ENCODE results near the gene F13B. TPM values are rescaled to one million over a fixed set of nuclear protein-coding genes. Genes with fewer than 3 reads are reported as not detected.

The F13B gene
- total and polyA plus RNA-seq, 5 donors from 2014 or later, result not detected

DNA sequence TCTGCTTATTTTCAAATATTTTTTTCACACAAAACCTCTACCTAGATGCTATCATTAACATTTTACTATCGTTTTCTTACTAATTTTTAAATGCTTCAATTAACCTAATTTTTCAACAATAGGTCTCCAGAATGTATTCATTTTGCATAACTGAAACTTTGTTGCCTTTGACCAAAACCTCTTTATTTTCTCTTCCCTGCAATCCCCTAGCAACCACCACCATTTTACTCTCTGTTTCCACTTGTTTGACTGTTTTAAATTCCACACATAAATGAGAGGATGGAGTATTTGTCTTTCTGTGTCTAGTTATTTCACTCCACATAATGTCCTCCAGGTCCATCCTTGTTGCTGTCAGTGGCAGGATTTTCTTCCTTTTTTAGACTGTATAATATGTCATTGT lies 9.5 kb upstream of the F13B start:
- Histone ChIP-seq H3K27ac (ENCODE audit: insufficient read depth, low read length, poor library complexity, severe bottlenecking) (no peak overlapping the region), H3K4me1 (ENCODE audit: control insufficient read depth, insufficient read depth, low read length, poor library complexity, severe bottlenecking) (no peaks in the 10 kb centered on the region), H3K9me3 (ENCODE audit: control insufficient read depth in 2 of 2, low read length in 2 of 2) (peaks cover 0 to 10% of the 10 kb centered on the region in 2 experiments), H3K36me3 (ENCODE audit: control insufficient read depth, insufficient read depth, low read length) (no peaks in the 10 kb centered on the region), H3K27me3 (ENCODE audit: control insufficient read depth, insufficient read depth, low read length) (peaks cover 1% of the 10 kb centered on the region), H3K4me3 (ENCODE audit: low read depth, low read length) (no peak overlapping the region)
- Mint-ChIP-seq H3K27ac (no peak overlapping the region), H3K9me3 (peaks cover 1 to 12% (median 8%) of the 10 kb centered on the region in 7 donors), H3K4me1 (peaks cover 0 to 6% (median 3%) of the 10 kb centered on the region in 4 donors), H3K27me3 (no peaks in the 10 kb centered on the region), H3K4me3 (no peak overlapping the region), H3K36me3 (peaks cover 6% of the 10 kb centered on the region)
- ATAC-seq (ENCODE audit: low read depth in 2 of 2), result no peak
- no peak for DNase-seq

DNA sequence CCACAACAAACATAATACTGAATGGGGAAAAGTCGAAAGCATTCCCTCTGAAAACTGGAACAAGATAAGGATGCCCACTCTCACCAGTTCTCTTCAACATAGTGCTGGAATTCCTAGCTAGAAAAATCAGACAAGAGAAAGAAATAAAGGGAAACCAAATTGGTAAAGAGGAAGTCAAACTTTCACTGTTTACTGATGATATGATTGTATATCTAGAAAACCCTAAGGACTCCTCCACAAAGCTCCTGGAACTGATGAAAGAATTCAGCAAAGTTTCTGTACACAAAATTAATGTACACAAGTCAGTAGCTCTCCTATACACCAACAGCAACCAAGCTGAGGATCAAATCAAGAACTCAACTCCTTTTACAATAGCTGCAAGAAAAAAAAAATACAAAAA lies 6.9 kb upstream of the F13B start:
- Histone ChIP-seq H3K4me3 (ENCODE audit: low read depth, low read length) (no peak overlapping the region), H3K27me3 (ENCODE audit: control insufficient read depth, insufficient read depth, low read length) (peaks cover 1% of the 10 kb centered on the region), H3K4me1 (ENCODE audit: control insufficient read depth, insufficient read depth, low read length, poor library complexity, severe bottlenecking) (no peaks in the 10 kb centered on the region), H3K36me3 (ENCODE audit: control insufficient read depth, insufficient read depth, low read length) (no peaks in the 10 kb centered on the region), H3K9me3 (ENCODE audit: control insufficient read depth in 2 of 2, low read length in 2 of 2) (no peaks in the 10 kb centered on the region), H3K27ac (ENCODE audit: insufficient read depth, low read length, poor library complexity, severe bottlenecking) (no peak overlapping the region)
- peaks cover 0 to 15% (median 2%) of the 10 kb centered on the region in 7 donors for H3K9me3 Mint-ChIP-seq
- ATAC-seq (ENCODE audit: low read depth in 2 of 2), result no peak
- H3K4me3 Mint-ChIP-seq, result no peak overlapping the region
- H3K27ac Mint-ChIP-seq, result no peak overlapping the region
- H3K27me3 Mint-ChIP-seq, result no peaks in the 10 kb centered on the region
- H3K36me3 Mint-ChIP-seq, result no peaks in the 10 kb centered on the region
- DNase-seq, result no peak
- peaks cover 0 to 6% (median 3%) of the 10 kb centered on the region in 4 donors for H3K4me1 Mint-ChIP-seq

DNA sequence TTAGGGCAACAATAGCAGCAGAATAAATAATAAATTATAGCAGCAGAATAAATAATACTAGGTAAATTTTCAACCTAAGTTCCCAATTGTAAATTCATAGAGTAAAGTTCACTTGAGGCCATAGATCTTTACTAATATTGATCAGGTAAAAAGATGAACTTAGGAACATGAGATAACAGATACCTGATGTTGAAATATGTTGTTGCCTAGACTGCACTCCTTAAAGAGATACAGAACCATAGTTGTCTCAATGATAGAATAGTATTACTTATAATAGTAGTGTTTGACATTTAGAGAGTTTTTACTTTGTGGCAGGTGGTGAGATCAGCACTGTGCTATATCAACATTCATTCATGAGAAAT lies 378 bp upstream of the F13B start:
- no peaks in the 10 kb centered on the region for H3K36me3 ChIP-seq (ENCODE audit: control insufficient read depth, insufficient read depth, low read length)
- no peak overlapping the region for H3K4me3 Mint-ChIP-seq
- H3K27me3 ChIP-seq (ENCODE audit: control insufficient read depth, insufficient read depth, low read length), result peaks cover 4% of the 10 kb centered on the region
- no peak overlapping the region for H3K4me3 ChIP-seq (ENCODE audit: low read depth, low read length)
- H3K27me3 Mint-ChIP-seq, result peaks cover 5% of the 10 kb centered on the region
- H3K4me1 ChIP-seq (ENCODE audit: control insufficient read depth, insufficient read depth, low read length, poor library complexity, severe bottlenecking), result no peaks in the 10 kb centered on the region
- peaks cover 0 to 10% (median 2%) of the 10 kb centered on the region in 7 donors for H3K9me3 Mint-ChIP-seq
- DNase-seq (no peak), ATAC-seq (ENCODE audit: low read depth in 2 of 2) (no peak)
- no peak overlapping the region for H3K27ac Mint-ChIP-seq
- H3K27ac ChIP-seq (ENCODE audit: insufficient read depth, low read length, poor library complexity, severe bottlenecking), result no peak overlapping the region
- no peaks in the 10 kb centered on the region for H3K4me1 Mint-ChIP-seq
- H3K9me3 ChIP-seq (ENCODE audit: control insufficient read depth in 2 of 2, low read length in 2 of 2), result no peaks in the 10 kb centered on the region
- H3K36me3 Mint-ChIP-seq, result no peaks in the 10 kb centered on the region

DNA sequence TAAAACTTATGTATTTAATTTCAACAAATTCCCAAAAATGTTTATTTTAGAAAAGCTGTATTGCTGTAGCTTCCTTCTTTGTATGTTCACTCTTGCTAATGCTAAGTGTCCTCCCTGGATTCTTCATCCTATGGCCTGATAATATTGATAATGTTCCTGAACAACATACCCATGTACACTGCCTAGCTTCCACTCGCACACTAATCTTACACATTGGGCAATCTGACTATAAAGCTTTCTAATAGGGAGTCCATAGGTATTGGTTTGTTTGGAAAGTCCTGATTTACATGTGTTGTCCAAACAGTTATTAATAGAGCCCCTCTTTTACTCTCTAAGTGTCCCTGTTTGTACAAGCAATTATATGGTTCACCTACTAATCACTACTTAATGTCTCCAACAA lies 783 bp downstream of the F13B start:
- H3K27ac Mint-ChIP-seq, result no peak overlapping the region
- Histone ChIP-seq H3K27me3 (ENCODE audit: control insufficient read depth, insufficient read depth, low read length) (peaks cover 4% of the 10 kb centered on the region), H3K27ac (ENCODE audit: insufficient read depth, low read length, poor library complexity, severe bottlenecking) (no peak overlapping the region), H3K4me3 (ENCODE audit: low read depth, low read length) (no peak overlapping the region), H3K4me1 (ENCODE audit: control insufficient read depth, insufficient read depth, low read length, poor library complexity, severe bottlenecking) (no peaks in the 10 kb centered on the region), H3K9me3 (ENCODE audit: control insufficient read depth in 2 of 2, low read length in 2 of 2) (no peaks in the 10 kb centered on the region), H3K36me3 (ENCODE audit: control insufficient read depth, insufficient read depth, low read length) (no peaks in the 10 kb centered on the region)
- H3K4me3 Mint-ChIP-seq, result no peak overlapping the region
- peaks cover 0 to 9% (median 1%) of the 10 kb centered on the region in 7 donors for H3K9me3 Mint-ChIP-seq
- no peaks in the 10 kb centered on the region for H3K36me3 Mint-ChIP-seq
- no peak for ATAC-seq (ENCODE audit: low read depth in 2 of 2)
- H3K4me1 Mint-ChIP-seq, result no peaks in the 10 kb centered on the region
- H3K27me3 Mint-ChIP-seq, result peaks cover 10% of the 10 kb centered on the region
- DNase-seq, result no peak

DNA sequence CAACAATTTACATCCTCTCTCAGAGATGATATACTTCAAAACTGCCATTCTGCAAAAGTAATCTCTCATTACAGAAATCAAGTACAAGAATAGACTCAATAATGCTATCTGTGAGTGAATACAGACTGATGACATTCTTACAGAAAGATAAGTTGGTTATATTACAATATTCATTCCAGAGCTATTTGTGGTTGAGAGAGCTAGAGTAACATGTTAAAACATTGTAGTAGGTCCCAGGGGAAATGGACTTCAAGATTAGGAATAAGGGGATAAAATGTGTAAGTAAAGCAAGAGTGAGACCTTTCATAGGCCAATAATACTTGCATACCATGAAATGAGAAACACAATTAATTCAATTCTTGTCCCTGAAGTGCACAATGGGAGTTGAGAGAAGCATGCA lies 1.5 kb downstream of the F13B start:
- Histone ChIP-seq H3K27ac (ENCODE audit: insufficient read depth, low read length, poor library complexity, severe bottlenecking) (no peak overlapping the region), H3K4me3 (ENCODE audit: low read depth, low read length) (no peak overlapping the region), H3K36me3 (ENCODE audit: control insufficient read depth, insufficient read depth, low read length) (no peaks in the 10 kb centered on the region), H3K4me1 (ENCODE audit: control insufficient read depth, insufficient read depth, low read length, poor library complexity, severe bottlenecking) (no peaks in the 10 kb centered on the region), H3K27me3 (ENCODE audit: control insufficient read depth, insufficient read depth, low read length) (peaks cover 4% of the 10 kb centered on the region), H3K9me3 (ENCODE audit: control insufficient read depth in 2 of 2, low read length in 2 of 2) (no peaks in the 10 kb centered on the region)
- no peak for ATAC-seq (ENCODE audit: low read depth in 2 of 2)
- H3K36me3 Mint-ChIP-seq, result no peaks in the 10 kb centered on the region
- no peak for DNase-seq
- H3K4me3 Mint-ChIP-seq, result no peak overlapping the region
- H3K27me3 Mint-ChIP-seq, result peaks cover 10% of the 10 kb centered on the region
- no peak overlapping the region for H3K27ac Mint-ChIP-seq
- no peaks in the 10 kb centered on the region for H3K4me1 Mint-ChIP-seq
- peaks cover 0 to 9% (median 1%) of the 10 kb centered on the region in 7 donors for H3K9me3 Mint-ChIP-seq

DNA sequence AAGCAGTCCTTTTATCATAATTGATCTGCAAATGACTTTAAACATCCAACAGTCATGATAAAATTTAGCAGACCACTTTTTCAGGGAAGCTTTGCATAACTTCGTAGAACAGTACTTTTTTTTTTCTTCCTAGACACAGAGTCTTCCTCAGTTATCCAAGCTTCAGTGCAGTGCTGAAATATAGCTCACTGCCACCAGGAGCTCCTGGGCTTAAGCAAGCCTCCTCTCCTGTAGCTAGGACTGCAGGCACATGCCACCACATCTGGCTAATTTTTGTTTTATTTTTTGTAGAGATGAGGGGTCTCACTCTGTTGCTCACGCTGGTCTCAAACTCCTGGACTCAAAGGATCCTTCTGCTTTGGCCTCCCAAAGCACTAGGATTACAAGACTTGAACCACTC lies 3.8 kb downstream of the F13B start:
- H3K4me3 Mint-ChIP-seq, result no peak overlapping the region
- Histone ChIP-seq H3K27me3 (ENCODE audit: control insufficient read depth, insufficient read depth, low read length) (peaks cover 4% of the 10 kb centered on the region), H3K4me1 (ENCODE audit: control insufficient read depth, insufficient read depth, low read length, poor library complexity, severe bottlenecking) (no peaks in the 10 kb centered on the region), H3K9me3 (ENCODE audit: control insufficient read depth in 2 of 2, low read length in 2 of 2) (no peaks in the 10 kb centered on the region), H3K27ac (ENCODE audit: insufficient read depth, low read length, poor library complexity, severe bottlenecking) (no peak overlapping the region), H3K4me3 (ENCODE audit: low read depth, low read length) (no peak overlapping the region), H3K36me3 (ENCODE audit: control insufficient read depth, insufficient read depth, low read length) (no peaks in the 10 kb centered on the region)
- peaks cover 0 to 3% (median 0%) of the 10 kb centered on the region in 7 donors for H3K9me3 Mint-ChIP-seq
- H3K27ac Mint-ChIP-seq, result no peak overlapping the region
- ATAC-seq (ENCODE audit: low read depth in 2 of 2), result no peak
- H3K36me3 Mint-ChIP-seq, result no peaks in the 10 kb centered on the region
- H3K4me1 Mint-ChIP-seq, result no peaks in the 10 kb centered on the region
- DNase-seq, result no peak
- peaks cover 10% of the 10 kb centered on the region for H3K27me3 Mint-ChIP-seq

DNA sequence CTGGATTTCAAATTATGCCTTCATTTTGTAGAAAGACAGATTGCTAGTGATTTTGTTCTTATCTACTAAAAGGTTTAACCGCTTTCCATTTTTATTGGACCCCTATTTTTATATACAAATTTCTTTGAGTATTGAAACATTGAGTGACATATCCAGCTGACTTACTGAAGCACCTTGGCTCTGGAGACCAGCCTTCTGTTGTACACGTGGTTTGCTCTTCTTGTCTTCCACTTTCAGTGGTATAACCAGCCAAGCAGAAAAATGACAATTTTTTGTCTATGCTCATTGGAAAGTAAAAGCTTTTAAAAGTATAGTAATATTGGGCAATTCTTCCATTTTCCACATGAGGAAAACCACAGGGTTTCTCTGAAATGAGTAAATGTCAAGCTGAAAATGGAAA lies 4.4 kb downstream of the F13B start:
- Mint-ChIP-seq H3K27ac (no peak overlapping the region), H3K36me3 (no peaks in the 10 kb centered on the region), H3K4me3 (no peak overlapping the region), H3K9me3 (peaks cover 0 to 3% (median 0%) of the 10 kb centered on the region in 7 donors), H3K4me1 (no peaks in the 10 kb centered on the region), H3K27me3 (peaks cover 11% of the 10 kb centered on the region)
- Histone ChIP-seq H3K4me3 (ENCODE audit: low read depth, low read length) (no peak overlapping the region), H3K27ac (ENCODE audit: insufficient read depth, low read length, poor library complexity, severe bottlenecking) (no peak overlapping the region), H3K27me3 (ENCODE audit: control insufficient read depth, insufficient read depth, low read length) (peaks cover 4% of the 10 kb centered on the region), H3K9me3 (ENCODE audit: control insufficient read depth in 2 of 2, low read length in 2 of 2) (no peaks in the 10 kb centered on the region), H3K36me3 (ENCODE audit: control insufficient read depth, insufficient read depth, low read length) (no peaks in the 10 kb centered on the region), H3K4me1 (ENCODE audit: control insufficient read depth, insufficient read depth, low read length, poor library complexity, severe bottlenecking) (no peaks in the 10 kb centered on the region)
- ATAC-seq (ENCODE audit: low read depth in 2 of 2), result no peak
- DNase-seq, result no peak

DNA sequence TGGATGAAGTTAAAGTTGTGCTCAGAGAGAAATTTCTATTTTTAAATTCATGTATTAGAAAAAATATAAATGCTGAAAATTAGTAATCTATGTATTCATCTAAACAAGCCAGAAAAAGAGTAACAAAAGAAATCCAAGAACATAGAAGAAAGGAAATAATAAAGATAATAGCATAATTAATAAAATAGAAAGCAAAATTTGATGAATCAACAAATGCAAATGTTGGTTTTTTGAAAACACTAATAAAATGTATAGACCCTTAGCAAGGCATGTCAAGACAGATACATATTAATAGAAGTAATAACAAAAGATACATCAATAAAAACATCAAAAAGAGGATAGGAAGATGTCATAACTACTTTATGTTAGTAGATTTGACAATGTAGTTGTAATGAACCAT lies 18.0 kb downstream of the F13B start:
- H3K27me3 Mint-ChIP-seq, result peaks cover 4% of the 10 kb centered on the region
- Histone ChIP-seq H3K36me3 (ENCODE audit: control insufficient read depth, insufficient read depth, low read length) (no peaks in the 10 kb centered on the region), H3K9me3 (ENCODE audit: control insufficient read depth in 2 of 2, low read length in 2 of 2) (no peaks in the 10 kb centered on the region), H3K4me3 (ENCODE audit: low read depth, low read length) (no peak overlapping the region), H3K27me3 (ENCODE audit: control insufficient read depth, insufficient read depth, low read length) (no peaks in the 10 kb centered on the region), H3K4me1 (ENCODE audit: control insufficient read depth, insufficient read depth, low read length, poor library complexity, severe bottlenecking) (no peaks in the 10 kb centered on the region), H3K27ac (ENCODE audit: insufficient read depth, low read length, poor library complexity, severe bottlenecking) (no peak overlapping the region)
- DNase-seq, result no peak
- H3K36me3 Mint-ChIP-seq, result no peaks in the 10 kb centered on the region
- no peak overlapping the region for H3K4me3 Mint-ChIP-seq
- ATAC-seq (ENCODE audit: low read depth in 2 of 2), result no peak
- no peaks in the 10 kb centered on the region for H3K4me1 Mint-ChIP-seq
- H3K27ac Mint-ChIP-seq, result no peak overlapping the region
- peaks cover 0 to 3% (median 0%) of the 10 kb centered on the region in 7 donors for H3K9me3 Mint-ChIP-seq

Measured in CD4-positive, CD25-positive, alpha-beta regulatory T cell (primary cell).